Caki2 (cell line): ENCODE data around the gene SLC30A10. TPM values are rescaled to one million over a fixed set of nuclear protein-coding genes. Genes with fewer than 3 reads are reported as not detected.

Source experiments
- total RNA-seq: library from RNA; depleted of rRNA; stranded (reverse); fragments of >200 nt; shearing (Covaris generic); gene quantifications from 2 replicates; pipeline ENCODE4 v1.2.3, GENCODE V29; 2014; ENCODE audit warnings: low replicate concordance; rRNA removed

Gene SLC30A10
- total RNA-seq, 1 experiment from 2014 or later: not detected

Other genes starting within 250 kb of the SLC30A10 start
- 44.0 and 60.9 TPM in 2 replicates for gene EPRS1, start 117.9 kb upstream of the SLC30A10 start, total RNA-seq
- gene BPNT1, start 161.2 kb upstream of the SLC30A10 start, total RNA-seq: 25.9 and 29.7 TPM in 2 replicates
- gene IARS2, start 165.6 kb upstream of the SLC30A10 start, total RNA-seq: 103 and 157 TPM in 2 replicates